Activated B cell treated with CpG ODN at 0.5 μM for 24 hours (primary cell): ENCODE results near the gene GINS2. TPM values are rescaled to one million over a fixed set of nuclear protein-coding genes. Genes with fewer than 3 reads are reported as not detected.

Source experiments
- ATAC-seq: fragments of 200-7000 bp; cut with Tn5 transposase; one replicate; pipeline ENCODE4 v1.10.0; 2021; ENCODE audit warnings: low read depth, mild to moderate bottlenecking, moderate library complexity
- CTCF ChIA-PET: fragments of 350-600 bp; sonication (Branson Sonifier 250); formaldehyde crosslinking; loops from one replicate; lab custom pipeline; 2021; ENCODE audit warnings: antibody characterized with exemption; lab: Charles Lee
- POLR2A ChIA-PET: fragments of 350-600 bp; sonication (Branson Sonifier 250); formaldehyde crosslinking; loops from one replicate; lab custom pipeline; 2021; ENCODE audit warnings: antibody characterized with exemption; lab: Charles Lee
- DNase-seq: peaks from one replicate; pipeline ENCODE4 v3.0.0; 2022
- H3K27ac Mint-ChIP-seq: one replicate; pipeline ENCODE4 v1.8.0; 2020; ENCODE audit warnings: mixed read lengths
- H3K27me3 Mint-ChIP-seq: one replicate; pipeline ENCODE4 v1.8.0; 2021; ENCODE audit warnings: mixed read lengths
- H3K36me3 Mint-ChIP-seq: one replicate; pipeline ENCODE4 v1.8.0; 2021; ENCODE audit warnings: low read depth, mixed read lengths
- H3K4me1 Mint-ChIP-seq: one replicate; pipeline ENCODE4 v1.8.0; 2021; ENCODE audit warnings: mixed read lengths
- H3K4me3 Mint-ChIP-seq: one replicate; pipeline ENCODE4 v1.8.0; 2020; ENCODE audit warnings: mild to moderate bottlenecking, mixed read lengths
- H3K9me3 Mint-ChIP-seq: one replicate; pipeline ENCODE4 v1.8.0; 2020; ENCODE audit warnings: mixed read lengths
- CTCF ChIP-seq: fragments of 200-600 bp; IDR thresholded peaks from one replicate; pipeline ENCODE4 v1.8.0; 2022; ENCODE audit warnings: antibody characterized with exemption, mild to moderate bottlenecking
- intact Hi-C: fragments of 100-400 bp; cut with micrococcal nuclease; formaldehyde crosslinking; loops from one replicate; pipeline ENCODE4 v1.15.1; 2024
- total RNA-seq: library from RNA; stranded (reverse); gene quantifications from 2 replicates; pipeline ENCODE4 v1.2.3, GENCODE V29; 2022

GINS2 gene
- total RNA-seq, 1 donor from 2014 or later, result 6.0 TPM

GRCh38 chr16:85660843-85661739 lies 27.7 kb downstream of the GINS2 start:
- CTCF ChIA-PET, result interaction anchor here (0.9 to 4.9 kb wide), 6 partner anchors 16 to 160 kb away, joined by 3 to 22 read pairs (median 8); no protein-coding TSS in a partner anchor
- Mint-ChIP-seq H3K27ac (no peak overlapping the region), H3K36me3 (peaks cover 79% of the 10 kb centered on the region), H3K4me1 (no peaks in the 10 kb centered on the region), H3K27me3 (no peaks in the 10 kb centered on the region), H3K4me3 (no peak overlapping the region), H3K9me3 (no peaks in the 10 kb centered on the region)
- POLR2A ChIA-PET, result no interaction called here
- no peak for TF ChIP-seq CTCF
- intact Hi-C loops, result no loop called here
- ATAC-seq (no peak), DNase-seq (no peak)

GRCh38 chr16:85659805-85660511 lies 28.8 kb downstream of the GINS2 start:
- POLR2A ChIA-PET, result interaction anchor here (0.6 kb wide), 1 partner anchor 43 kb away, joined by 3 read pairs; no protein-coding TSS in a partner anchor

GRCh38 chr16:85659336-85659735 lies 29.4 kb downstream of the GINS2 start:
- no peak for TF ChIP-seq CTCF
- ChIA-PET CTCF (interaction anchor here (1.0 to 4.9 kb wide), 9 partner anchors 9 to 162 kb away, joined by 3 to 22 read pairs (median 6); no protein-coding TSS in a partner anchor), POLR2A (interaction anchor here (0.6 kb wide), 1 partner anchor 44 kb away, joined by 3 read pairs; no protein-coding TSS in a partner anchor)
- H3K36me3 Mint-ChIP-seq, result peaks cover 77% of the 10 kb centered on the region
- no peak for DNase-seq
- no peaks in the 10 kb centered on the region for H3K4me1 Mint-ChIP-seq
- H3K27ac Mint-ChIP-seq, result peak overlapping the region; percentile 67
- H3K27me3 Mint-ChIP-seq, result no peaks in the 10 kb centered on the region
- intact Hi-C loops, result loop anchor here (1.0 kb wide), 3 partner anchors 59 to 357 kb away; no protein-coding TSS in a partner anchor
- ATAC-seq, result no peak
- H3K4me3 Mint-ChIP-seq, result no peak overlapping the region
- H3K9me3 Mint-ChIP-seq, result no peaks in the 10 kb centered on the region

More at GRCh38 chr16:85659805-85660511, 28.8 kb downstream of the GINS2 start:
- peak; percentile 97 for ATAC-seq
- Mint-ChIP-seq H3K4me1 (no peaks in the 10 kb centered on the region), H3K36me3 (peaks cover 78% of the 10 kb centered on the region), H3K27ac (peak overlapping the region; percentile 67), H3K9me3 (no peaks in the 10 kb centered on the region), H3K27me3 (no peaks in the 10 kb centered on the region), H3K4me3 (no peak overlapping the region)
- TF ChIP-seq CTCF, result no peak
- DNase-seq, result peak; percentile 70
- CTCF ChIA-PET, result interaction anchor here (0.9 to 4.9 kb wide), 12 partner anchors 9 to 161 kb away, joined by 3 to 22 read pairs (median 5); no protein-coding TSS in a partner anchor
- intact Hi-C loops, result loop anchor here (1.0 kb wide), 3 partner anchors 58 to 356 kb away; no protein-coding TSS in a partner anchor

- H3K9me3 Mint-ChIP-seq, result no peaks in the 10 kb centered on the region
- ChIA-PET POLR2A (no interaction called here), CTCF (interaction anchor here (1.0 to 4.9 kb wide), 11 partner anchors 8 to 859 kb away, joined by 3 to 22 read pairs (median 4); no protein-coding TSS in a partner anchor)
- no peak for TF ChIP-seq CTCF
- ATAC-seq (no peak), DNase-seq (no peak)
- no peak overlapping the region for H3K4me3 Mint-ChIP-seq
- no peaks in the 10 kb centered on the region for H3K27me3 Mint-ChIP-seq
- intact Hi-C loops, result loop anchor here (1.0 kb wide), 3 partner anchors 60 to 358 kb away; no protein-coding TSS in a partner anchor
- no peak overlapping the region for H3K27ac Mint-ChIP-seq
- H3K36me3 Mint-ChIP-seq, result peaks cover 76% of the 10 kb centered on the region
- no peaks in the 10 kb centered on the region for H3K4me1 Mint-ChIP-seq
Measured at GRCh38 chr16:85658504-85659326, 30.0 kb downstream of the GINS2 start.
